ENCODE measurements around the gene ZNF483.

GRCh38 chr9:111559000-111559610 is 34.1 kb downstream of the ZNF483 start:
- no peak for TF ChIP-seq CTCF (IDR thresholded peaks at IDR 0.05; ENCODE audit: low read depth, low read length)
- TF ChIP-seq EZH2phosphoT487 (IDR thresholded peaks at IDR 0.05; ENCODE audit: low read depth), result no peak
